Measurements from ENCODE around the gene MIA3. TPM values are rescaled to one million over a fixed set of nuclear protein-coding genes. Genes with fewer than 3 reads are reported as not detected.
A peak's percentile ranks its signal among the peaks of the same experiment; 100 is the strongest.

Gene MIA3
- polyA plus RNA-seq, 3 donors: 59.2 to 80.7 (median 72.2) TPM

- DNase-seq (ENCODE audit: extremely low read depth in 1 of 11, low read depth in 9 of 11, low spot score in 4 of 11): peak in 6 of 11 donors; percentile 4 to 29 (median 10)
Observed at GRCh38 chr1:222616525-222616924, 1.4 kb upstream of the MIA3 start.

- peak; percentile 56 to 88 (median 79) for DNase-seq (ENCODE audit: extremely low read depth in 1 of 11, low read depth in 9 of 11, low spot score in 4 of 11)
Observed at GRCh38 chr1:222617367-222617951, 438 bp upstream of the MIA3 start.

GRCh38 chr1:222618880-222619596 is 1.1 kb downstream of the MIA3 start:
- DNase-seq (ENCODE audit: extremely low read depth in 1 of 11, low read depth in 9 of 11, low spot score in 4 of 11): peak in 3 of 11 donors; percentile 7 to 12 (median 11)

- no peak for DNase-seq (ENCODE audit: extremely low read depth in 1 of 11, low read depth in 9 of 11, low spot score in 4 of 11)
Observed at GRCh38 chr1:222620566-222620965, 2.7 kb downstream of the MIA3 start.

- DNase-seq (ENCODE audit: extremely low read depth in 1 of 11, low read depth in 9 of 11, low spot score in 4 of 11): no peak
Observed at GRCh38 chr1:222622765-222623164, 4.9 kb downstream of the MIA3 start.

GRCh38 chr1:222623458-222623857 is 5.6 kb downstream of the MIA3 start:
- no peak for DNase-seq (ENCODE audit: extremely low read depth in 1 of 11, low read depth in 9 of 11, low spot score in 4 of 11)

- DNase-seq (ENCODE audit: extremely low read depth in 1 of 11, low read depth in 9 of 11, low spot score in 4 of 11): no peak
Observed at GRCh38 chr1:222624214-222624613, 6.3 kb downstream of the MIA3 start.

GRCh38 chr1:222627232-222627631 is 9.3 kb downstream of the MIA3 start:
- no peak for DNase-seq (ENCODE audit: extremely low read depth in 1 of 11, low read depth in 9 of 11, low spot score in 4 of 11)

- no peak for DNase-seq (ENCODE audit: extremely low read depth in 1 of 11, low read depth in 9 of 11, low spot score in 4 of 11)
Observed at GRCh38 chr1:222629921-222630535, 12.1 kb downstream of the MIA3 start.

GRCh38 chr1:222631611-222632208 is 13.8 kb downstream of the MIA3 start:
- no peak for DNase-seq (ENCODE audit: extremely low read depth in 1 of 11, low read depth in 9 of 11, low spot score in 4 of 11)

- DNase-seq (ENCODE audit: extremely low read depth in 1 of 11, low read depth in 9 of 11, low spot score in 4 of 11): no peak
Observed at GRCh38 chr1:222632749-222633148, 14.9 kb downstream of the MIA3 start.

GRCh38 chr1:222634180-222635013 is 16.5 kb downstream of the MIA3 start:
- peak; percentile 68 to 90 (median 80) for DNase-seq (ENCODE audit: extremely low read depth in 1 of 11, low read depth in 9 of 11, low spot score in 4 of 11)

GRCh38 chr1:222641269-222641948 is 23.5 kb downstream of the MIA3 start:
- DNase-seq (ENCODE audit: extremely low read depth in 1 of 11, low read depth in 9 of 11, low spot score in 4 of 11): no peak

GRCh38 chr1:222642468-222642867 is 24.6 kb downstream of the MIA3 start:
- no peak for DNase-seq (ENCODE audit: extremely low read depth in 1 of 11, low read depth in 9 of 11, low spot score in 4 of 11)

GRCh38 chr1:222643606-222643937 is 25.7 kb downstream of the MIA3 start:
- DNase-seq (ENCODE audit: extremely low read depth in 1 of 11, low read depth in 9 of 11, low spot score in 4 of 11): peak in 5 of 11 donors; percentile 9 to 28 (median 19)

GRCh38 chr1:222643938-222644635 is 26.2 kb downstream of the MIA3 start:
- DNase-seq (ENCODE audit: extremely low read depth in 1 of 11, low read depth in 9 of 11, low spot score in 4 of 11): peak; percentile 96 to 99 (median 97)

GRCh38 chr1:222644636-222644980 is 26.7 kb downstream of the MIA3 start:
- DNase-seq (ENCODE audit: extremely low read depth in 1 of 11, low read depth in 9 of 11, low spot score in 4 of 11): peak in 1 of 11 donors; percentile 10

- no peak for DNase-seq (ENCODE audit: extremely low read depth in 1 of 11, low read depth in 9 of 11, low spot score in 4 of 11)
Observed at GRCh38 chr1:222652676-222653075, 34.8 kb downstream of the MIA3 start.

All from renal cortex interstitium (tissue), 11 donors.